GM21723 (cell line): ENCODE measurements around the gene GRIK4.

Source experiments
- ATAC-seq: cut with Tn5 transposase; IDR thresholded peaks from one replicate; pipeline ENCODE4 v1.9.1; 2021; ENCODE audit warnings: mild to moderate bottlenecking, moderate library complexity; ENCODE audit not compliant: unreplicated experiment

Gene GRIK4

GRCh38 chr11:120929090-120929489, 417.5 kb downstream of the GRIK4 start:
- no peak for ATAC-seq

GRCh38 chr11:120929664-120930154, 418.2 kb downstream of the GRIK4 start:
- no peak for ATAC-seq

- ATAC-seq: no peak
Measured at GRCh38 chr11:120931057-120931779, 419.7 kb downstream of the GRIK4 start.

- no peak for ATAC-seq
Measured at GRCh38 chr11:120932305-120932915, 420.9 kb downstream of the GRIK4 start.

GRCh38 chr11:120936356-120936755, 424.8 kb downstream of the GRIK4 start:
- ATAC-seq: no peak

GRCh38 chr11:120937501-120937900, 426.0 kb downstream of the GRIK4 start:
- no peak for ATAC-seq

GRCh38 chr11:120938260-120938659, 426.7 kb downstream of the GRIK4 start:
- no peak for ATAC-seq

GRCh38 chr11:120940160-120940848, 428.8 kb downstream of the GRIK4 start:
- ATAC-seq: no peak

GRCh38 chr11:120941000-120941399, 429.5 kb downstream of the GRIK4 start:
- no peak for ATAC-seq

GRCh38 chr11:120942701-120943100, 431.2 kb downstream of the GRIK4 start:
- ATAC-seq: no peak

GRCh38 chr11:120945042-120945441, 433.5 kb downstream of the GRIK4 start:
- no peak for ATAC-seq

- ATAC-seq: no peak
Measured at GRCh38 chr11:120950880-120951279, 439.3 kb downstream of the GRIK4 start.

GRCh38 chr11:120952461-120953434, 441.2 kb downstream of the GRIK4 start:
- ATAC-seq: peak; percentile 66

- no peak for ATAC-seq
Measured at GRCh38 chr11:120954381-120954780, 442.8 kb downstream of the GRIK4 start.

- no peak for ATAC-seq
Measured at GRCh38 chr11:120956710-120957495, 445.4 kb downstream of the GRIK4 start.

- no peak for ATAC-seq
Measured at GRCh38 chr11:120958185-120958584, 446.6 kb downstream of the GRIK4 start.

- no peak for ATAC-seq
Measured at GRCh38 chr11:120959189-120959588, 447.6 kb downstream of the GRIK4 start.

GRCh38 chr11:120964857-120965256, 453.3 kb downstream of the GRIK4 start:
- ATAC-seq: no peak

GRCh38 chr11:120966840-120967239, 455.3 kb downstream of the GRIK4 start:
- ATAC-seq: no peak

GRCh38 chr11:120969993-120970392, 458.4 kb downstream of the GRIK4 start:
- no peak for ATAC-seq
